IPS-NIHi7 (cell line): ENCODE measurements around the gene DCHS2.
"Not testable (repeated sequence)": the region's sequence is repeated elsewhere in the genome, so short reads cannot be mapped to it uniquely, and the experiment has no call there.

Experiments used
- DNase-seq: peaks from one replicate; pipeline ENCODE4 v3.0.0; 2012; ENCODE audit warnings: mixed read lengths; ENCODE audit errors: extremely low spot score

Gene DCHS2

DNA sequence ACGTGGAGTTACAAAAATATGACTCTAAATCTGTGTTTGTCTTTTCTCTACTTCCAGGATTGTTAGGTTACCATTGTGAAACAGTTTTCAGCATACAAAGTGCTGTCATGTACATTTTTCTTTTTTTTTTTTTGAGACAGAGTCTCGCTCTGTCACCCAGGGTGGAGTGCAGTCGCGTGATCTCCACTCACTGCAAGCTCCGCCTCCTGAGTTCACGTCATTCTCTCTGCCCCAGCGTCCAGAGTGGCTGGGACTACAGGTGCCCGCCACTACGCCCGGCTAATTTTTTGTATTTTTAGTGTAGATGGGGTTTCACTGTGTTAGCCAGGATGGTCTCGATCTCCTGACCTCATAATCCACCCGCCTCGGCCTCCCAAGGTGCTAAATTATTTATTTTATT is 274.2 kb downstream of the DCHS2 start:
- DNase-seq: not testable (repeated sequence)

DNA sequence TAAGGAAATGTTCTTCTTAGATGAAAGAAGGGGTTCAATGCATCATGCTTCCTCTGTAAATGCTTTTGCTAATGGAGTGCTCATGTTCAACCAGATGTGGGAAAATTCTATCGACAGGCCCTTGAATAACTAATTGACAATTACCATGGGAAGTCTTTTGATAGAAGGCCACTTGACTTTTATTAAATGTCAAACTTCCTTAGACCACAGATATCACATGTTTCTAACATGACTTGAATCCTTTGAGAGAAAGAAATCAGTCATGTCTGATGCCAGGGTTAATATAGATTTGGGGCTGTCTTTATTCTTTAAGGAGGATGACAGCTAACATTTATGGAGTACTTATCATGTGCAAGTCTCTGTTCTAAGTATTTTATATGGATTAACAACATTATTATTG is 280.1 kb downstream of the DCHS2 start:
- DNase-seq: no peak

DNA sequence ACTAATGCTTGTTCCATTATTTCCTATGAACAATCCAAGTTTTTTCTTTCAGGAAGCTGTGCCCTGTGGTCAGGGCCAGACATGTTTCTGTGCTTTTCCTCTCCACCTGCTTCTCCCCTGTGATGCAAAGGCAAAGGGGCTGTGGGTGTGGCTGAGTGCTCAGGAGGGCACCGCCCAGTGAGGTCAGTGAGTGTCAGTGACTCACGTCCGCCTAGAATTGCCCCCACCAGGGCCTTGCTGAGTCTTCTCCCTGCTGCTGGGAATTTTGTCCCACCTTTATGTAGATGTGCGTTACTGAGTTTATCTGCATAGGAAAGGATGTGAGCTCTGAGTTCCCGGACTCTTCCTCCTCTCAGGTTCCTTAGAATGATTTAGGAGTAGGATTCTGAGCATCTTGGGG is 283.2 kb downstream of the DCHS2 start:
- DNase-seq: peak; percentile 78

DNA sequence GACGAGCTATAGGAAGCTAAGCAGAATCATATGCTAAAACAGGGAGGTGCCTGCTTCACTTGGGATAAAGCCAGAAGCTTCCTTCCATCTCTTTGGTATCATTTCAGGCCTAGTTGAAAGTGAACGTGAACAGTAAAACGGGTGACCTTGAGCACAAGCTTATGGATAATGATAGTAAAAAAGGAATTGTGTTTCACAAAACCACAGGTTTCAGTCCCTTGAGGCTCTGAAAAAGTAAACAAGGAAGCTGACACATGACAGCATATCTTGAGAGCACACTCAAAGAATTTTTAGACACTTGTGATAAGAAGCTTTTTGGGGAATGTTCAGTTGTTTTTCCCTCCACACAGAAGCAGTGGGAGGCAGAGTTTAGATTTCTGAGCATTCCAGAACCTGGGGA is 286.1 kb downstream of the DCHS2 start:
- no peak for DNase-seq

DNA sequence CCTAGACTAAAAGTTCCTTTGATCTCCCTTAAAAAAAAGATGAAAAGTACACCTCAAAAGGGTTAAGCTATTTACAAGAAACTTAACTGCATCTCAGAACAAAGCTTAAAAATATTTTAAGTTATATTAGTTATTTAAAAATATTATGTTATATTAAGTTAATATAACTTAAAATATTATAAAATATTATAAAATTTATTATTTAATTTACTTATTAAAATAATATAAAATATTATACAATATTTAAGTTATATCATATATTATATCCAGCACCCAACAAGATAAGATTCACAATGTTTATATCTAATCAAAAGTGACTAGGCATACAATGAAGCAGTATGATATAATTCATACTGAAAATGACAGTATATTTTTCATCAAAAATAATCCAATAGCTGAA is 296.9 kb downstream of the DCHS2 start:
- no peak for DNase-seq

DNA sequence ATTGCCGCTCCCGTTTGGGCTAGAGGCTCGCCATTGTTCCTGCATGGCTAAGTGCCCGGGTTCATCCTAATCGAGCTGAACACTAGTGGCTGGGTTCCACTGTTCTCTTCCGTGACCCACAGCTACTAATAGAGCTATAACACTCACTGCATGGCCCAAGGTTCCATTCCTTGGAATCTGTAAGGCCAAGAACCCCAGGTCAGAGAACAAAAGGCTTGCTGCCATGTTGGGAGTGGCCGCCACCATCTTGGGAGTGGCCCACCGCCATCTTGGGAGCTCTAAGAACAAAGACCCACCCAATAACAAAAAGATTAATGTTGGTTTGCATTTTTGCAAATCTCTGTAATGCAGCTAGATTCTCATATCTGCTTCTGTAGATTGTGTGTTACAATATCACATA is 299.0 kb downstream of the DCHS2 start:
- no peak for DNase-seq

DNA sequence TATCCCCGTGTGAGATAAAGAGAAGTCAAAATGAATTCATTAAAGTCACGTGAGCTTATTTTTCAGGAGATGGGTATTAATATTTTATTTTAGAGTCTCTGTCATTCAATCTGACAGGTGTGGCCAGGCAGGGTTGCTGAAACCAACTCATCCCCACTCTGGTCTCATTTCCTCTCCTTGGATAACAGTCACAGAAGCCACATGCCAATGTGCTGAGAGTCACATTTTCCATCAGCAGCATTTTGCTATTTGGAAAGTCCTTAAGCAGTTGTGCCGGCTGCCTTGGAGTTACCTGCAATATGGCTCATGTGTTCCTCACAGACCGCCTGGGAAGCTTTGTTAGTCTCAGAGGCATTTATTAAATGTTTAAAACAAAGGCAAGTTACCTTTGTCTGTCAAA is 302.3 kb downstream of the DCHS2 start:
- no peak for DNase-seq

DNA sequence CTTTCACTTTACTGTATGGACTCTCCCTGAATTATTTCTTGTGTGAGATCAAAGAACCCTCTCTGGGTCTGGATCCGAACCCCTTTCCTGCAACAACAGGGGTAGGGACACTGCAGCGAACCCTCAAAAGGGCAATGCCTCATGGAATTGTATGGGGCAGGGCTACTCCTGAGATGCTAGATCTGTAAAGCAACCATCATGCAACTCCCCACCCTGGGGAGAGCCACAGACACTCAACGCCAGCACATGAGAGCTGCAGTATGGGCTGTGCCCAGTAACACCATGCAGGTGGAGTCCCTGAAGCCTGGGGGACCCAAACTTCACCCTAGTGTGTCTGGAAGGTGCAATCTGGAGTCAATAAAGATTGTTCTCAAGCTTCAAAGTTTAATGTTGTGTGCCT is 304.7 kb downstream of the DCHS2 start:
- no peak for DNase-seq

DNA sequence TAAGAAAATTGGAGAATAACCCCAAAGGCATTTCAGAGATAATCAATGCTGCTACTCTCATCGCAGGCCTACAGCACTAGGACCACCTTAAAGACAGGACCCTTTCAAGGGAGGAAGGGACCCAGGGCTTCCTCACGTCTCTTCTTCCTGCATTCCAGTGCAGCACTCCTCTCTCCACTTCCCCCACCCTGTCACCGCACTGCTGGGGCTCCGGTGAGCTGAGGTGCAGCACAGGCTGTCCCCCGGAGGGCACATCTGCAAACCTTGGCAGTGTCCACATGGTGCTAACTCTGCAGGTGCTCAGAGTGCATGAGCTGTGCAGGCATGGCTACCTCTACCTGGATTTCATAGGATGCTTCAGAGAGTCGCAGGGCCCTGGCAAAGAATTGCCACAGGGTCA is 305.6 kb downstream of the DCHS2 start:
- DNase-seq: no peak

DNA sequence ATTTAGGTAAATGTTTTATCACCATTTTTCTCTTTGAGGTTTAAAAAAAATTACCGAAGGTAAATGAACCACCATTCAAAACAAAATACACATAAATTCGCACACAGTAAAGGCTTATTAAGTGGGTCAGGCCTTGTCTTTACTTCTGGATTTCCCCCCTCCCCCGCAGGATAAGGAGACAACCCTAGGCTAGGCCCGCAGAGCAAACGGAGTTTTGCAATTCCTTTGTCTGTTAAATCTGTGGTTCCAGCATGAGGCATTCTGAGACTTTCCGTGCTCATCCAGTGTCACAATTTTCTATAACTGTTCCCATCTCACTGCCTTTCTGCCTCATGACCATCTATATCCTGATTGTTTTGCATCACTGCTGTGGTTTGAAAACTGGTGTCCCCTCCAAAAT is 307.4 kb downstream of the DCHS2 start:
- no peak for DNase-seq

DNA sequence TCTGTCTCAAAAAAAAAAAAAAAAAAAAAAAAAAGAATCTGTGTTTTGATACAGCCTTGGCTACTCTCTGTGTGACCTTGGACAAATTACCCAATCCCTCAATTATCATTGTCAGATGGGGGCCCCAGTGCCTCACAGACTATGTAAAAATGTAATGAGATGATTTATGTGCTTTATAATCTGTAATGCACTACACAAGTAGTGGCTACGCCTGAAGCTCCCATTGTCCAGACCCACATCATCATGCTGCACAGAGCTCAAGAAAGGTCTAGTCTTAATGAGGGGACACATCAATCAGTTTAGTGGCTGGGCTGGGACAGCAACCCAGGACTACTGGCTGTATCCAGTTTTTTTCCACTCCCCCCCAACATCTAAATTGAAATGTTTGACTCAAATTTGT is 308.3 kb downstream of the DCHS2 start:
- no peak for DNase-seq
